ENCODE data around the gene RAB9A.

RAB9A gene

GRCh38 chrX:13752141-13752540 lies 63.2 kb downstream of the RAB9A start:
- Histone ChIP-seq H3K27ac (ENCODE audit: low read depth, low read length) (no peak overlapping the region), H3K9me2 (replicated peaks; ENCODE audit: control insufficient read depth, low read length) (no peaks in the 10 kb centered on the region), H3K27me3 (ENCODE audit: control insufficient read depth, low read length) (no peaks in the 10 kb centered on the region), H3K9me3 (ENCODE audit: control insufficient read depth, insufficient read depth, low read length) (no peaks in the 10 kb centered on the region), H3K4me2 (ENCODE audit: low read length) (no peak overlapping the region), H4K20me1 (ENCODE audit: control insufficient read depth, insufficient read depth, low read depth, low read length) (no peaks in the 10 kb centered on the region), H3K4me3 (ENCODE audit: low read length) (no peak overlapping the region), H3K4me1 (ENCODE audit: control insufficient read depth, low read length) (peaks cover 37% of the 10 kb centered on the region), H3F3A (ENCODE audit: control insufficient read depth, insufficient read depth) (peaks cover under 1% of the 10 kb centered on the region; the same call in 1 of the 2 replicates), H3K36me3 (ENCODE audit: control insufficient read depth, low read length) (peaks cover 76% of the 10 kb centered on the region), H3K79me2 (ENCODE audit: control insufficient read depth, low read length) (peaks cover 14% of the 10 kb centered on the region)
- no peak for TF ChIP-seq EZH2phosphoT487 (IDR thresholded peaks at IDR 0.05; ENCODE audit: borderline replicate concordance, low read length)
- TF ChIP-seq, protein P1, sequence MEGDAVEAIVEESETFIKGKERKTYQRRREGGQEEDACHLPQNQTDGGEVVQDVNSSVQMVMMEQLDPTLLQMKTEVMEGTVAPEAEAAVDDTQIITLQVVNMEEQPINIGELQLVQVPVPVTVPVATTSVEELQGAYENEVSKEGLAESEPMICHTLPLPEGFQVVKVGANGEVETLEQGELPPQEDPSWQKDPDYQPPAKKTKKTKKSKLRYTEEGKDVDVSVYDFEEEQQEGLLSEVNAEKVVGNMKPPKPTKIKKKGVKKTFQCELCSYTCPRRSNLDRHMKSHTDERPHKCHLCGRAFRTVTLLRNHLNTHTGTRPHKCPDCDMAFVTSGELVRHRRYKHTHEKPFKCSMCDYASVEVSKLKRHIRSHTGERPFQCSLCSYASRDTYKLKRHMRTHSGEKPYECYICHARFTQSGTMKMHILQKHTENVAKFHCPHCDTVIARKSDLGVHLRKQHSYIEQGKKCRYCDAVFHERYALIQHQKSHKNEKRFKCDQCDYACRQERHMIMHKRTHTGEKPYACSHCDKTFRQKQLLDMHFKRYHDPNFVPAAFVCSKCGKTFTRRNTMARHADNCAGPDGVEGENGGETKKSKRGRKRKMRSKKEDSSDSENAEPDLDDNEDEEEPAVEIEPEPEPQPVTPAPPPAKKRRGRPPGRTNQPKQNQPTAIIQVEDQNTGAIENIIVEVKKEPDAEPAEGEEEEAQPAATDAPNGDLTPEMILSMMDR (IDR thresholded peaks at IDR 0.05; ENCODE audit: low read depth, low read length, poor library complexity, severe bottlenecking) = no peak

- Histone ChIP-seq H3K4me3 (ENCODE audit: low read length) (no peak overlapping the region), H3K9me2 (replicated peaks; ENCODE audit: control insufficient read depth, low read length) (no peaks in the 10 kb centered on the region), H3K79me2 (ENCODE audit: control insufficient read depth, low read length) (peaks cover 14% of the 10 kb centered on the region), H3F3A (ENCODE audit: control insufficient read depth, insufficient read depth) (peaks cover 5% of the 10 kb centered on the region; the same call in 1 of the 2 replicates), H3K9me3 (ENCODE audit: control insufficient read depth, insufficient read depth, low read length) (no peaks in the 10 kb centered on the region), H4K20me1 (ENCODE audit: control insufficient read depth, insufficient read depth, low read depth, low read length) (no peaks in the 10 kb centered on the region), H3K27ac (ENCODE audit: low read depth, low read length) (0 out of 2 replicates have a peak overlapping the region, but pooled peaks have one; percentile 6), H3K4me1 (ENCODE audit: control insufficient read depth, low read length) (peaks cover 40% of the 10 kb centered on the region), H3K36me3 (ENCODE audit: control insufficient read depth, low read length) (peaks cover 75% of the 10 kb centered on the region), H3K27me3 (ENCODE audit: control insufficient read depth, low read length) (no peaks in the 10 kb centered on the region), H3K4me2 (ENCODE audit: low read length) (no peak overlapping the region)
- TF ChIP-seq, protein P1 (IDR thresholded peaks at IDR 0.05; ENCODE audit: low read depth, low read length, poor library complexity, severe bottlenecking) = no peak
- no peak for TF ChIP-seq EZH2phosphoT487 (IDR thresholded peaks at IDR 0.05; ENCODE audit: borderline replicate concordance, low read length)
Measured at GRCh38 chrX:13752646-13753045, 63.7 kb downstream of the RAB9A start.

DNA sequence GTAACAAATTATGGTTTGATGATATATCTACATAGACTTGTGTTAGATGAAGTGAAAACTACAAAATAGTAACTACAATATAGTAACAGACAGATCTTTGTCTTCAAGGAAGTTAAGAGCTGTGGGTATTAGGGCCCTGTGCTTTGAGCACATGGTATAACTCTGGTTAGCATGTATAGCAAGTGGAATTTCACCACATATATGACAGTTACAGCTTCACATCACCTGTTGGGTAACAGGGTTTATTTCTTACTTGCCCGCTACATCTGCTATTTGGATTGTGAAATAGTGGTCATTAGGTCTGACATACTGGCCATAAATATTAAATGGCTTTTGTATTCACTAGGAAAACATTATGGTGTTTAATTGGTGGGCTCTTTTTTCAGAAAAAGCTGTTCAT lies 65.8 kb downstream of the RAB9A start:
- TF ChIP-seq, protein P1 (IDR thresholded peaks at IDR 0.05; ENCODE audit: low read depth, low read length, poor library complexity, severe bottlenecking) = no peak
- no peak for TF ChIP-seq EZH2phosphoT487 (IDR thresholded peaks at IDR 0.05; ENCODE audit: borderline replicate concordance, low read length)
- Histone ChIP-seq H3F3A (ENCODE audit: control insufficient read depth, insufficient read depth) (peaks cover 20% of the 10 kb centered on the region), H3K79me2 (ENCODE audit: control insufficient read depth, low read length) (peaks cover 12% of the 10 kb centered on the region), H3K4me2 (ENCODE audit: low read length) (peak overlapping the region; percentile 11; the same call in 1 of the 2 replicates), H3K27ac (ENCODE audit: low read depth, low read length) (peak overlapping the region; percentile 30; the same call in 1 of the 2 replicates), H4K20me1 (ENCODE audit: control insufficient read depth, insufficient read depth, low read depth, low read length) (no peaks in the 10 kb centered on the region), H3K4me1 (ENCODE audit: control insufficient read depth, low read length) (peaks cover 62% of the 10 kb centered on the region), H3K4me3 (ENCODE audit: low read length) (no peak overlapping the region), H3K27me3 (ENCODE audit: control insufficient read depth, low read length) (no peaks in the 10 kb centered on the region), H3K36me3 (ENCODE audit: control insufficient read depth, low read length) (peaks cover 81% of the 10 kb centered on the region), H3K9me3 (ENCODE audit: control insufficient read depth, insufficient read depth, low read length) (no peaks in the 10 kb centered on the region), H3K9me2 (replicated peaks; ENCODE audit: control insufficient read depth, low read length) (no peaks in the 10 kb centered on the region)

All from DOHH2 (cell line).